H1 (cell line): Measurements from ENCODE around the gene RPRD1A. TPM values are rescaled to one million over a fixed set of nuclear protein-coding genes. Genes with fewer than 3 reads are reported as not detected.

ENCODE experiments used
- CTCF ChIA-PET: fragments of 300-600 bp; sonication (Branson Sonifier 250); formaldehyde crosslinking; loops from one replicate; lab custom pipeline; 2021; ENCODE audit not compliant: partially characterized antibody; lab: Charles Lee
- POLR2A ChIA-PET: fragments of 300-600 bp; sonication (Branson Sonifier 250); formaldehyde crosslinking; loops from one replicate; lab custom pipeline; 2021; ENCODE audit warnings: inconsistent platforms; ENCODE audit not compliant: partially characterized antibody; lab: Charles Lee
- DNase-seq, 2 experiments: peaks; one replicate each; pipeline versions ENCODE4 v3.0.0 to v3.0.0-alpha.2; 2010 to 2022; ENCODE audit warnings: low spot score in 2 of 2, low read depth in 1 of 2, mixed read lengths in 1 of 2
- FAIRE-seq: peaks from 2 replicates; lab custom pipeline; 2011; peaks lifted over from hg19 to GRCh38; lab: Jason Lieb, UNC
- H2AFZ ChIP-seq: 2 replicates; pipeline ENCODE4 v1.8.1; 2012; ENCODE audit warnings: low read length, inconsistent platforms
- H2AK5ac ChIP-seq: 2 replicates; pipeline ENCODE4 v1.6.1; 2013; ENCODE audit warnings: low read depth, low read length
- H2BK120ac ChIP-seq: replicated peaks from 2 replicates; pipeline ENCODE3; 2013; ENCODE audit warnings: low read depth, low read length, inconsistent platforms
- H2BK12ac ChIP-seq: 2 replicates; pipeline ENCODE4 v1.6.1; 2013; ENCODE audit warnings: low read depth, low read length
- H2BK15ac ChIP-seq: 2 replicates; pipeline ENCODE4 v1.6.1; 2013; ENCODE audit warnings: low read length
- H2BK20ac ChIP-seq: 2 replicates; pipeline ENCODE4 v1.6.1; 2013; ENCODE audit warnings: low read length
- H2BK5ac ChIP-seq: 2 replicates; pipeline ENCODE4 v1.6.1; 2013; ENCODE audit warnings: low read depth, low read length
- H3K14ac ChIP-seq: 2 replicates; pipeline ENCODE4 v1.6.1; 2013; ENCODE audit warnings: inconsistent platforms; ENCODE audit not compliant: insufficient read length
- H3K18ac ChIP-seq: 2 replicates; pipeline ENCODE4 v1.6.1; 2013; ENCODE audit warnings: low read length; ENCODE audit errors: extremely low read depth
- H3K23ac ChIP-seq: 2 replicates; pipeline ENCODE4 v1.6.1; 2013; ENCODE audit warnings: inconsistent platforms; ENCODE audit not compliant: insufficient read length
- H3K23me2 ChIP-seq: 2 replicates; pipeline ENCODE4 v1.6.1; 2013; ENCODE audit warnings: low read depth, low read length
- H3K27ac ChIP-seq: 2 replicates; pipeline ENCODE4 v1.6.1; 2011; ENCODE audit warnings: low read depth, low read length, inconsistent platforms
- H3K27me3 ChIP-seq, 4 experiments: replicated peaks in 1 of 4; 1 replicate in 1 of 4; 2 replicates in 3 of 4; pipeline versions ENCODE4 v1.6.1 to v1.8.1; 2011 to 2013; ENCODE audit warnings: low read length in 3 of 4, mild to moderate bottlenecking in 3 of 4, inconsistent platforms in 2 of 4, mixed read lengths in 2 of 4, moderate library complexity in 1 of 4; ENCODE audit not compliant: control insufficient read depth in 3 of 4, insufficient read depth in 3 of 4; ENCODE audit errors: extremely low read depth in 1 of 4
- H3K36me3 ChIP-seq, 4 experiments: 2 replicates each; pipeline versions ENCODE4 v1.6.1 to v1.8.1; 2011 to 2013; ENCODE audit warnings: mild to moderate bottlenecking in 4 of 4, low read length in 3 of 4, moderate library complexity in 2 of 4, control low read depth in 1 of 4, inconsistent platforms in 1 of 4; ENCODE audit not compliant: insufficient read depth in 4 of 4, control insufficient read depth in 2 of 4
- H3K4ac ChIP-seq: replicated peaks from 2 replicates; pipeline ENCODE3; 2013; ENCODE audit warnings: low read length, low read depth, mixed read lengths, inconsistent platforms; ENCODE audit not compliant: insufficient read length
- H3K4me1 ChIP-seq, 4 experiments: replicated peaks in 1 of 4; 1 replicate in 1 of 4; 2 replicates in 3 of 4; pipeline versions ENCODE4 v1.6.1 to v1.8.1; 2011 to 2013; ENCODE audit warnings: low read length in 3 of 4, inconsistent platforms in 2 of 4, mixed read lengths in 1 of 4; ENCODE audit not compliant: insufficient read depth in 4 of 4, control insufficient read depth in 3 of 4
- H3K4me2 ChIP-seq, 2 experiments: 2 replicates each; pipeline versions ENCODE4 v1.6.1 to v1.8.1; 2011 to 2013; ENCODE audit warnings: low read depth in 2 of 2, low read length in 2 of 2, control low read depth in 1 of 2, inconsistent platforms in 1 of 2, mild to moderate bottlenecking in 1 of 2; ENCODE audit not compliant: insufficient read depth in 1 of 2
- H3K4me3 ChIP-seq, 4 experiments: fragments of 200-600, 300-600 bp in 1 of 4; sonication (generic), shearing (Covaris generic), sonication (Bioruptor Twin) in 1 of 4; 2 replicates each; pipeline versions ENCODE4 v1.5.1 to v1.8.1; 2011 to 2016; ENCODE audit warnings: low read length in 4 of 4, low read depth in 3 of 4, control low read depth in 2 of 4, inconsistent platforms in 2 of 4, mild to moderate bottlenecking in 2 of 4, mixed read lengths in 1 of 4, moderate library complexity in 1 of 4; ENCODE audit not compliant: insufficient read depth in 2 of 4; ENCODE audit errors: extremely low read depth in 1 of 4
- H3K56ac ChIP-seq: replicated peaks from 2 replicates; pipeline ENCODE3; 2013; ENCODE audit warnings: low read depth, mild to moderate bottlenecking, mixed read lengths, low read length, inconsistent platforms; ENCODE audit not compliant: insufficient read length
- H3K79me1 ChIP-seq: 2 replicates; pipeline ENCODE4 v1.6.1; 2013; ENCODE audit warnings: low read depth, low read length, control low read depth
- H3K79me2 ChIP-seq, 2 experiments: 2 replicates each; pipeline versions ENCODE4 v1.6.1 to v1.8.1; 2012 to 2013; ENCODE audit warnings: low read length in 2 of 2, mild to moderate bottlenecking in 2 of 2, inconsistent platforms in 1 of 2; ENCODE audit not compliant: insufficient read depth in 2 of 2, control insufficient read depth in 1 of 2
- H3K9ac ChIP-seq, 4 experiments: replicated peaks in 1 of 4; 1 replicate in 1 of 4; 2 replicates in 3 of 4; pipeline versions ENCODE4 v1.6.1 to v1.8.1; 2011 to 2013; ENCODE audit warnings: low read depth in 3 of 4, low read length in 3 of 4, control low read depth in 2 of 4, mild to moderate bottlenecking in 2 of 4, moderate library complexity in 2 of 4, inconsistent platforms in 1 of 4; ENCODE audit errors: extremely low read depth in 1 of 4
- H3K9me3 ChIP-seq, 2 experiments: 2 replicates each; pipeline versions ENCODE4 v1.6.1 to v1.8.1; 2012 to 2013; ENCODE audit warnings: mild to moderate bottlenecking in 2 of 2, moderate library complexity in 2 of 2, control low read depth in 1 of 2, inconsistent platforms in 1 of 2, low read depth in 1 of 2, low read length in 1 of 2, mixed read lengths in 1 of 2; ENCODE audit not compliant: insufficient read depth in 2 of 2
- H4K20me1 ChIP-seq, 2 experiments: replicated peaks in 1 of 2; 2 replicates each; pipeline versions ENCODE3 to v1.8.1; 2011 to 2013; ENCODE audit warnings: inconsistent platforms in 2 of 2, low read length in 2 of 2, mild to moderate bottlenecking in 1 of 2; ENCODE audit not compliant: insufficient read depth in 2 of 2, control insufficient read depth in 1 of 2
- H4K5ac ChIP-seq: 2 replicates; pipeline ENCODE4 v1.6.1; 2013; ENCODE audit warnings: low read length, low read depth, mixed read lengths, inconsistent platforms; ENCODE audit not compliant: insufficient read length
- H4K8ac ChIP-seq: 2 replicates; pipeline ENCODE4 v1.8.0; 2013; ENCODE audit warnings: mild to moderate bottlenecking, moderate library complexity, low read length, inconsistent platforms; ENCODE audit not compliant: insufficient read depth; ENCODE audit errors: extremely low read depth
- H4K91ac ChIP-seq: replicated peaks from 2 replicates; pipeline ENCODE3; 2013; ENCODE audit warnings: low read length, mixed read lengths, inconsistent platforms; ENCODE audit not compliant: insufficient read length
- FOSL1 ChIP-seq: IDR thresholded peaks from 2 replicates; pipeline ENCODE4 v1.6.1; 2011; ENCODE audit warnings: mild to moderate bottlenecking, low read depth, low read length, moderate library complexity; ENCODE audit not compliant: insufficient read depth
- MAFK ChIP-seq: IDR thresholded peaks from 2 replicates; pipeline ENCODE4 v1.6.1; 2012; ENCODE audit warnings: low read depth, mild to moderate bottlenecking, improper control_type of control experiment, low read length
- NRF1 ChIP-seq: IDR thresholded peaks from 2 replicates; pipeline ENCODE4 v1.6.1; 2011; ENCODE audit warnings: mild to moderate bottlenecking, low read depth, low read length, improper control_type of control experiment
- TBP ChIP-seq: IDR thresholded peaks from 2 replicates; pipeline ENCODE4 v1.6.1; 2011; ENCODE audit warnings: low read depth, low read length, improper control_type of control experiment
- TEAD4 ChIP-seq: IDR thresholded peaks from 2 replicates; pipeline ENCODE4 v1.6.1; 2012; ENCODE audit warnings: low read depth, low read length, inconsistent platforms, mixed read lengths
- YY1 ChIP-seq: IDR thresholded peaks from 2 replicates; pipeline ENCODE4 v1.6.1; 2011; ENCODE audit warnings: low read depth, mild to moderate bottlenecking, low read length
- WGBS, 2 experiments: shearing (Covaris generic) in 1 of 2; methylation state at CpG; one replicate each; pipeline versions ENCODE4 v1.1.6 to v1.1.7; 2013 to 2015; ENCODE audit warnings: low lambda C conversion rate in 2 of 2, mixed read lengths in 2 of 2, inconsistent platforms in 1 of 2, low coverage in 1 of 2, missing lambda C conversion rate in 1 of 2; ENCODE audit not compliant: insufficient replicate concordance in 2 of 2, insufficient coverage in 1 of 2, insufficient read length in 1 of 2; ENCODE audit errors: extremely low coverage in 1 of 2, missing lambda C conversion rate in 1 of 2; 5-methylcytosine and 5-hydroxymethylcytosine counted together
- polyA plus RNA-seq, 7 experiments: library from polyadenylated mRNA; depleted of rRNA in 3 of 7; stranded (reverse) in 5 of 7; unstranded in 2 of 7; fragments of >200 nt in 5 of 7; fragments of 200-250 nt in 2 of 7; gene quantifications; 1 replicate in 5 of 7; 2 replicates in 1 of 7; 4 replicates in 1 of 7; pipeline versions ENCODE4 v1.2.1 to v1.2.3, GENCODE V29; 2011 to 2013; ENCODE audit warnings: missing spikeins in 2 of 7, mixed read lengths in 2 of 7
- total RNA-seq: library from RNA; stranded (reverse); fragmentation: NEBNext Ultra II Directional; extraction: Animal tissue kit (Norgen Biotek cat#: 25700); gene quantifications from 2 replicates; pipeline ENCODE4 v1.2.1, GENCODE V29; 2021

The RPRD1A gene
- total and polyA plus RNA-seq, 2 of the 8 experiments (the other 6 are each of a cell fraction or from before 2014, with no cell fraction given): 40.5 to 106 TPM

GRCh38 chr18:35942661-35943060 lies 124.7 kb downstream of the RPRD1A start:
- H2AFZ ChIP-seq: no peak overlapping the region
- no peak overlapping the region for H3K56ac ChIP-seq
- FAIRE-seq: no peak
- peaks cover 0 to 29% (median 8%) of the 10 kb centered on the region in 4 experiments; a peak in 5 of 8 replicates for H3K36me3 ChIP-seq
- no peak overlapping the region for H3K4me3 ChIP-seq
- no peak overlapping the region for H2BK12ac ChIP-seq
- no peak overlapping the region for H3K14ac ChIP-seq
- no peak overlapping the region for H2AK5ac ChIP-seq
- no peak overlapping the region for H3K9ac ChIP-seq
- no peak overlapping the region for H3K4ac ChIP-seq
- H3K79me1 ChIP-seq: peaks cover 8% of the 10 kb centered on the region; the same call in 1 of the 2 replicates
- no peaks in the 10 kb centered on the region for H3K27me3 ChIP-seq
- no peak overlapping the region for H2BK120ac ChIP-seq
- peaks cover 0 to 2% of the 10 kb centered on the region in 2 experiments for H4K20me1 ChIP-seq
- no peak overlapping the region for H4K8ac ChIP-seq
- H4K5ac ChIP-seq: no peak overlapping the region
- WGBS, 2 experiments: 94% methylated on average over 6 of the region's 6 CpGs; no CpG with 5 or more reads in 1 of the 2 experiments
- no peak overlapping the region for H2BK15ac ChIP-seq
- POLR2A ChIA-PET: interaction anchor here (1.0 kb wide), 1 partner anchor 8 kb away, joined by 4 read pairs; no protein-coding TSS in a partner anchor
- no peaks in the 10 kb centered on the region for H3K23me2 ChIP-seq
- no peak overlapping the region for H2BK20ac ChIP-seq
- no peak overlapping the region for H2BK5ac ChIP-seq
- DNase-seq: no peak
- H4K91ac ChIP-seq: no peak overlapping the region
- H3K79me2 ChIP-seq: peaks cover 0 to 17% of the 10 kb centered on the region in 2 experiments; a peak in 2 of 4 replicates
- H3K27ac ChIP-seq: no peak overlapping the region
- no peak overlapping the region for H3K18ac ChIP-seq
- H3K4me2 ChIP-seq: no peak overlapping the region
- H3K23ac ChIP-seq: no peak overlapping the region
- no peaks in the 10 kb centered on the region for H3K9me3 ChIP-seq
- CTCF ChIA-PET: interaction anchor here (0.6 to 6.7 kb wide), 6 partner anchors 7 to 187 kb away, joined by 3 to 78 read pairs (median 6); no protein-coding TSS in a partner anchor
- peaks cover 0 to 9% (median 4%) of the 10 kb centered on the region in 4 experiments; a peak in 4 of 7 replicates for H3K4me1 ChIP-seq
- no peak for TF ChIP-seq FOSL1
- no peak for TF ChIP-seq MAFK
- no peak for TF ChIP-seq YY1
- TF ChIP-seq TBP: no peak
- TF ChIP-seq TEAD4: no peak
- TF ChIP-seq NRF1: no peak
